GM19455 (cell line): ENCODE results near the gene ADGRL4.
"Not testable (repeated sequence)": the region's sequence is repeated elsewhere in the genome, so short reads cannot be mapped to it uniquely, and the experiment has no call there.

Source experiments
- ATAC-seq: cut with Tn5 transposase; IDR thresholded peaks from one replicate; pipeline ENCODE4 v1.9.1; 2021; ENCODE audit not compliant: unreplicated experiment

ADGRL4 gene

GRCh38 chr1:78919150-78919549 is 87.4 kb downstream of the ADGRL4 start:
- ATAC-seq, result no peak

- ATAC-seq, result no peak
These were observed 88.4 kb downstream of the ADGRL4 start for GRCh38 chr1:78918157-78918556.

- ATAC-seq, result no peak
These were observed 89.5 kb downstream of the ADGRL4 start for GRCh38 chr1:78916986-78917385.

GRCh38 chr1:78913950-78914349 is 92.6 kb downstream of the ADGRL4 start:
- no peak for ATAC-seq

- no peak for ATAC-seq
These were observed 94.3 kb downstream of the ADGRL4 start for GRCh38 chr1:78911956-78912880.

- ATAC-seq, result no peak
These were observed 103.9 kb downstream of the ADGRL4 start for GRCh38 chr1:78902641-78903040.

GRCh38 chr1:78894811-78895210 is 111.7 kb downstream of the ADGRL4 start:
- ATAC-seq, result no peak

GRCh38 chr1:78892260-78892840 is 114.2 kb downstream of the ADGRL4 start:
- no peak for ATAC-seq

- ATAC-seq, result no peak
These were observed 119.1 kb downstream of the ADGRL4 start for GRCh38 chr1:78887458-78887857.

GRCh38 chr1:78884685-78885452 is 121.7 kb downstream of the ADGRL4 start:
- no peak for ATAC-seq

GRCh38 chr1:78880223-78880622 is 126.3 kb downstream of the ADGRL4 start:
- no peak for ATAC-seq

GRCh38 chr1:78875986-78876385 is 130.5 kb downstream of the ADGRL4 start:
- not testable (repeated sequence) for ATAC-seq

- not testable (repeated sequence) for ATAC-seq
These were observed 133.7 kb downstream of the ADGRL4 start for GRCh38 chr1:78872801-78873200.

- no peak for ATAC-seq
These were observed 135.3 kb downstream of the ADGRL4 start for GRCh38 chr1:78871249-78871648.

- ATAC-seq, result no peak
These were observed 137.4 kb downstream of the ADGRL4 start for GRCh38 chr1:78869136-78869535.

- no peak for ATAC-seq
These were observed 142.4 kb downstream of the ADGRL4 start for GRCh38 chr1:78864175-78864574.

- ATAC-seq, result no peak
These were observed 150.4 kb downstream of the ADGRL4 start for GRCh38 chr1:78856096-78856495.

- peak; percentile 94 for ATAC-seq
These were observed 151.3 kb downstream of the ADGRL4 start for GRCh38 chr1:78855258-78855657.

GRCh38 chr1:78854556-78854955 is 152.0 kb downstream of the ADGRL4 start:
- ATAC-seq, result peak; percentile 43

GRCh38 chr1:78843546-78843945 is 163.0 kb downstream of the ADGRL4 start:
- ATAC-seq, result no peak

GRCh38 chr1:78843111-78843510 is 163.4 kb downstream of the ADGRL4 start:
- ATAC-seq, result no peak
